Hepatocyte (in vitro differentiated cells): ENCODE measurements around the gene PDHX. TPM values are rescaled to one million over a fixed set of nuclear protein-coding genes. Genes with fewer than 3 reads are reported as not detected.

Experiments
- DNase-seq: peaks from one replicate; pipeline ENCODE4 v3.0.0-alpha.2; 2016; ENCODE audit warnings: low spot score
- H2AFZ ChIP-seq: fragments of 200-600 bp; sonication (generic); 2 replicates; pipeline ENCODE4 v1.6.0; 2016; ENCODE audit warnings: antibody characterized with exemption, mild to moderate bottlenecking
- H3K27ac ChIP-seq: fragments of 200-600 bp; sonication (generic); 2 replicates; pipeline ENCODE4 v1.5.1; 2016; ENCODE audit warnings: mild to moderate bottlenecking
- H3K27me3 ChIP-seq: fragments of 200-600 bp; sonication (generic); 2 replicates; pipeline ENCODE4 v1.6.1; 2016
- H3K36me3 ChIP-seq: fragments of 200-600 bp; sonication (generic); replicated peaks from 2 replicates; pipeline ENCODE4 v1.5.1; 2016; ENCODE audit warnings: low read depth; ENCODE audit not compliant: insufficient read depth
- H3K4me1 ChIP-seq: fragments of 200-600 bp; sonication (generic); 2 replicates; pipeline ENCODE4 v1.5.1; 2016; ENCODE audit warnings: mild to moderate bottlenecking, moderate library complexity; ENCODE audit not compliant: insufficient read depth
- H3K4me2 ChIP-seq: fragments of 200-600 bp; sonication (generic); 2 replicates; pipeline ENCODE4 v1.6.0; 2016
- H3K4me3 ChIP-seq: fragments of 200-600 bp; sonication (generic); 2 replicates; pipeline ENCODE4 v1.5.1; 2016; ENCODE audit warnings: mild to moderate bottlenecking
- H3K79me2 ChIP-seq: fragments of 200-600 bp; sonication (generic); 2 replicates; pipeline ENCODE4 v1.6.0; 2017; ENCODE audit warnings: mild to moderate bottlenecking
- H3K9me2 ChIP-seq: fragments of 200-600 bp; sonication (generic); replicated peaks from 2 replicates; pipeline ENCODE4 v1.6.0; 2017; ENCODE audit warnings: mild to moderate bottlenecking; ENCODE audit not compliant: insufficient read depth
- H3K9me3 ChIP-seq: fragments of 200-600 bp; sonication (generic); 2 replicates; pipeline ENCODE4 v1.5.1; 2016; ENCODE audit warnings: low read depth, mild to moderate bottlenecking
- H4K20me1 ChIP-seq: fragments of 200-600 bp; sonication (generic); 2 replicates; pipeline ENCODE4 v1.6.0; 2016; ENCODE audit warnings: mild to moderate bottlenecking; ENCODE audit not compliant: insufficient read depth, poor library complexity, severe bottlenecking
- EZH2 ChIP-seq: fragments of 200-600 bp; sonication (generic); IDR thresholded peaks from 2 replicates; pipeline ENCODE4 v1.6.1; 2016; ENCODE audit warnings: antibody characterized with exemption, mild to moderate bottlenecking, borderline replicate concordance
- EZH2phosphoT487 ChIP-seq: fragments of 200-600 bp; sonication (generic); IDR thresholded peaks from one replicate; pipeline ENCODE4 v1.6.1; 2018; ENCODE audit warnings: antibody characterized with exemption, mild to moderate bottlenecking, low read depth, moderate library complexity; ENCODE audit not compliant: unreplicated experiment, severe bottlenecking
- WGBS: methylation state at CpG from one replicate; pipeline ENCODE4 v1.1.6; 2016; ENCODE audit warnings: low lambda C conversion rate; ENCODE audit errors: missing lambda C conversion rate; 5-methylcytosine and 5-hydroxymethylcytosine counted together
- polyA plus RNA-seq: library from polyadenylated mRNA; unstranded; fragments of >200 nt; fragmentation: Nextera tagmentation; extraction: Ambion mirVana; gene quantifications from 2 replicates; pipeline ENCODE4 v1.2.1, GENCODE V29; 2016
- total RNA-seq: library from RNA; depleted of rRNA; stranded (reverse); fragments of >200 nt; gene quantifications from 2 replicates; pipeline ENCODE4 v1.2.3, GENCODE V29; 2014
- TF ChIP-seq, protein P1 (sequence below): fragments of 200-600 bp; sonication (generic); IDR thresholded peaks from 2 replicates; pipeline ENCODE4 v1.5.1; 2016; ENCODE audit warnings: antibody characterized with exemption, mild to moderate bottlenecking; ENCODE audit not compliant: poor library complexity

PDHX gene
- total and polyA plus RNA-seq, 2 experiments from 2014 or later = 44.8 to 46.8 TPM

DNA sequence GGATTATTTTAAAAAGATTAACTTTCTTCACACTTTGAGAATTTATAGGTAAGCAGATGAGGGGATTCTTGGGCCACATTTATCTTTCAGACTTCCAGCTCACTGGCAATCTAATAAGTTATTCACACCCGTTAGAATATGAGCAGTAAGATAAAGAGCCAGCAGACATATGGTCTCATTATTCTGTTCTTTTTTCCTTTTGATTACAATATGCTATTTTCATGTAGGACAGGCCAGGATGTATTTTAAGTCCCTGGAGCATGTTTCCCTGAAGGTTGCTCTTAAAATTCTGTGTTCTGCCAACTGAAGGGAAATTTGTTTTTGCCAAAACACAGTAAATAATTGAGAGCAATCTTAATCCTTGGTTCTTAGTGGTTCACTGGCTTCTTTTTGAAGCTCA, 22.2 kb downstream of the PDHX start:
- Histone ChIP-seq H3K4me3 (no peak overlapping the region), H3K27me3 (no peaks in the 10 kb centered on the region), H2AFZ (no peak overlapping the region), H3K27ac (no peak overlapping the region), H3K4me1 (no peaks in the 10 kb centered on the region), H4K20me1 (no peaks in the 10 kb centered on the region), H3K9me2 (no peaks in the 10 kb centered on the region), H3K79me2 (peaks cover 35% of the 10 kb centered on the region), H3K36me3 (no peaks in the 10 kb centered on the region), H3K9me3 (no peaks in the 10 kb centered on the region), H3K4me2 (no peak overlapping the region)
- 67% methylated on average over 1 of the region's 1 CpG for WGBS
- no peak for DNase-seq
- TF ChIP-seq, protein P1, sequence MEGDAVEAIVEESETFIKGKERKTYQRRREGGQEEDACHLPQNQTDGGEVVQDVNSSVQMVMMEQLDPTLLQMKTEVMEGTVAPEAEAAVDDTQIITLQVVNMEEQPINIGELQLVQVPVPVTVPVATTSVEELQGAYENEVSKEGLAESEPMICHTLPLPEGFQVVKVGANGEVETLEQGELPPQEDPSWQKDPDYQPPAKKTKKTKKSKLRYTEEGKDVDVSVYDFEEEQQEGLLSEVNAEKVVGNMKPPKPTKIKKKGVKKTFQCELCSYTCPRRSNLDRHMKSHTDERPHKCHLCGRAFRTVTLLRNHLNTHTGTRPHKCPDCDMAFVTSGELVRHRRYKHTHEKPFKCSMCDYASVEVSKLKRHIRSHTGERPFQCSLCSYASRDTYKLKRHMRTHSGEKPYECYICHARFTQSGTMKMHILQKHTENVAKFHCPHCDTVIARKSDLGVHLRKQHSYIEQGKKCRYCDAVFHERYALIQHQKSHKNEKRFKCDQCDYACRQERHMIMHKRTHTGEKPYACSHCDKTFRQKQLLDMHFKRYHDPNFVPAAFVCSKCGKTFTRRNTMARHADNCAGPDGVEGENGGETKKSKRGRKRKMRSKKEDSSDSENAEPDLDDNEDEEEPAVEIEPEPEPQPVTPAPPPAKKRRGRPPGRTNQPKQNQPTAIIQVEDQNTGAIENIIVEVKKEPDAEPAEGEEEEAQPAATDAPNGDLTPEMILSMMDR = no peak
- no peak for TF ChIP-seq EZH2phosphoT487
- no peak for TF ChIP-seq EZH2

DNA sequence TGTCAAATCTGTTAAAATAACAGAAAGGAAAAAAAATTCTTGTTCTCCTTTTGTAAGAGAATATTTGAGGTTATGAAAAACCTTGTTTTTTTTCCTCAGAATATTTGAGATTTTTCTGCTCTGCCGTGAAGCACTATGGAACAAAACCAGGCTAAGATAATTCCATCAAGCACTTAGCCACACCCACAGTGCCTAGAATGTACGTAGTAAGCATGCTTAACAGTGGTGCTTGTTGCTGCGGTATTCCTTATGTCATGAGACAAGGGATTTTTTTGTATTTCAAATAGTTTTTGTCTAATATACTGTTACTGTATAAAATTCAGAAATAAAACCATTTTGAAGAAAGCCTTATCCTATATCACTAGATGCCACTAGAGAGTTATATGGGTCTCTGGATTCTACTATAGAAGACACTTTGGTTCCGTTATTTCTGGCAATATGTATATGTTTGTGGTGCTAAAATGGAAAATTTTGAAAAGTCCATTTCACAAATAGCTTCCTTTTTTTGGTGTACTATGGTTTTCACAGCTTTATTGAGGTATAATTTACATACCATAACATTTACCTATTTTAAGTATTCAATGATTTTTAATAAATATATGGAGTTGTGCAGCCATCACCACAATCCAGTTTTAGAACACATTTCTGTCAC, 23.7 kb downstream of the PDHX start:
- 74% methylated on average over 4 of the region's 4 CpGs for WGBS
- H3K9me3 ChIP-seq = no peaks in the 10 kb centered on the region
- no peaks in the 10 kb centered on the region for H3K9me2 ChIP-seq
- DNase-seq = no peak
- no peaks in the 10 kb centered on the region for H4K20me1 ChIP-seq
- H3K27ac ChIP-seq = no peak overlapping the region
- H3K4me1 ChIP-seq = no peaks in the 10 kb centered on the region
- H3K4me3 ChIP-seq = no peak overlapping the region
- H3K27me3 ChIP-seq = no peaks in the 10 kb centered on the region
- H2AFZ ChIP-seq = no peak overlapping the region
- no peak for TF ChIP-seq EZH2
- TF ChIP-seq, protein P1 = peak; percentile 12
- peaks cover 39% of the 10 kb centered on the region for H3K79me2 ChIP-seq
- no peaks in the 10 kb centered on the region for H3K36me3 ChIP-seq
- H3K4me2 ChIP-seq = no peak overlapping the region

DNA sequence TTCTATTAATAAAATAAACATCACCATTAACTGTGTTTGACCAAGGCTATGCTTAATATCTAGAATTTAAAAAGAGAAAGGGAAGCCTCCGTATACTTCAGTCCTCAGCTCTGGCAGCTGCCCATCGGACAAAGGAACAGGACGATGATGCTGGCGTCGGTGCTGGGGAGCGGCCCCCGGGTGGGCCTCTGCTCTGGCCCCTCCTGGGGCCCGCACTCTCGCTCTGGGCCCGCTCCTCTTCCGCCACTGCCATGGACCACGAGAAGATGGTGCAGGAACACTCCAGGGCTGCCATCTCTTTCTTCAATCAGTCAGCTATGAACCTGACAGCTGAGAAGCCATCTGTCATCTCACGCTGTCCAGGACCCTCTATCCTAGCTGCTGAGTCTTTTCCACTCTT, 25.3 kb downstream of the PDHX start:
- WGBS = 96% methylated on average over 13 of the region's 13 CpGs
- H3K27ac ChIP-seq = no peak overlapping the region
- no peaks in the 10 kb centered on the region for H3K36me3 ChIP-seq
- H3K4me3 ChIP-seq = no peak overlapping the region
- no peaks in the 10 kb centered on the region for H3K4me1 ChIP-seq
- no peaks in the 10 kb centered on the region for H3K9me3 ChIP-seq
- no peaks in the 10 kb centered on the region for H4K20me1 ChIP-seq
- no peaks in the 10 kb centered on the region for H3K9me2 ChIP-seq
- TF ChIP-seq, protein P1 = no peak
- TF ChIP-seq EZH2 (no peak), EZH2phosphoT487 (no peak)
- no peak overlapping the region for H3K4me2 ChIP-seq
- H3K79me2 ChIP-seq = peaks cover 48% of the 10 kb centered on the region
- H2AFZ ChIP-seq = no peak overlapping the region
- no peaks in the 10 kb centered on the region for H3K27me3 ChIP-seq
- DNase-seq = no peak

DNA sequence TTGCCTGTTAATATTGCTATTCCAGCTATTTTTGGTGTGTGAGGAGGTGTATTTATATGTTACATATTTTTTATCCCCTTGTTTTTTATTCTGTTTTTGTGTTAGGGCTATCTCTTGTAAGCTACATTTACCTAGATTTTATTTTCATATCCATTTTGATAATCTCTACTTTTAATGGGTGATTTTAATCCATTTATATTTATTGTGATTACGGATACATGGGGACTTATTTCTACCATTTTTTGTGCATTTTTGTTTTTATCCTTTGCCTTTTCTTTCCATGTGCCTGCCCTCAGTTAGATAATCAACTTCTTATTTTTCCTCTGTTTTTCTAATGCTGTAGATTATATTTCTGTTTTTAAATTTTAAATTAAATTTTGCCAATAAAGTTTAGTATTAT, 28.3 kb downstream of the PDHX start:
- Histone ChIP-seq H3K79me2 (peaks cover 40% of the 10 kb centered on the region), H4K20me1 (no peaks in the 10 kb centered on the region), H3K36me3 (no peaks in the 10 kb centered on the region), H3K27ac (no peak overlapping the region), H3K9me3 (no peaks in the 10 kb centered on the region), H3K27me3 (no peaks in the 10 kb centered on the region), H2AFZ (no peak overlapping the region), H3K4me3 (no peak overlapping the region), H3K4me2 (no peak overlapping the region), H3K9me2 (no peaks in the 10 kb centered on the region), H3K4me1 (no peaks in the 10 kb centered on the region)
- TF ChIP-seq, protein P1 = no peak
- TF ChIP-seq EZH2phosphoT487 = no peak
- TF ChIP-seq EZH2 = no peak
- 100% methylated on average over 1 of the region's 1 CpG for WGBS
- DNase-seq = no peak
